NCI-H345 treated with DMSO at 0.1 percent for 48 hours (cell line): ENCODE data around the gene UBE4A.

Experiments
- DNase-seq: peaks from one replicate; lab custom pipeline; 2025; ENCODE audit not compliant: unreplicated experiment; lab: John Stamatoyannopoulos, UW

The UBE4A gene

DNA sequence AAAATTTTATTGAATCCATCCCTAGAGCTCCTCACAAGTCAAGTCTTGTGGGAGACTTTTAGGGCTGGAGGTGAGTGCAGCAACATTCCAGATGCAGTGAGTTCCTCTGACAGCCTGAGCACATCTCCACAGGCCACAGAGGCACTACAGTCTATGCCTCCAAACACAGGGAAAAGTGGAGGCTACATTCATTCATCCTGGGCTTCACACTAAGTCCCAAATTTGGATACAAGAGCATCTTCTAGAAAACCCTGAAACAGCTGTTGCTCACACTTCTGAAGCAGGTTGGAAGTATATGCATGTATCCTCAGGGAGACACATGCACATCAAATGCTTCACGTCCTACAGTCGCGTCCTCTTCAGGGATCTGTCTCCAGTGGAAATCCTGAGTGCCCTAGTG lies 18.1 kb upstream of the UBE4A start:
- DNase-seq, result no peak

GRCh38 chr11:118341815-118342489 lies 17.4 kb upstream of the UBE4A start:
- DNase-seq, result no peak

- no peak for DNase-seq
Measured at GRCh38 chr11:118342503-118343161, 16.8 kb upstream of the UBE4A start, which contains the start of gene CD3D. TSS of gene CD3D (minus strand) at chr11:118342705. CDS start at chr11:118342607, 98 bp downstream.

- DNase-seq, result no peak
Measured at GRCh38 chr11:118343248-118343647, 16.2 kb upstream of the UBE4A start.

- DNase-seq, result no peak
Measured at GRCh38 chr11:118343981-118344515, 15.4 kb upstream of the UBE4A start, which contains the start of gene CD3G. TSS of gene CD3G (plus strand) at chr11:118344344. CDS start at chr11:118344424, 80 bp downstream.

DNA sequence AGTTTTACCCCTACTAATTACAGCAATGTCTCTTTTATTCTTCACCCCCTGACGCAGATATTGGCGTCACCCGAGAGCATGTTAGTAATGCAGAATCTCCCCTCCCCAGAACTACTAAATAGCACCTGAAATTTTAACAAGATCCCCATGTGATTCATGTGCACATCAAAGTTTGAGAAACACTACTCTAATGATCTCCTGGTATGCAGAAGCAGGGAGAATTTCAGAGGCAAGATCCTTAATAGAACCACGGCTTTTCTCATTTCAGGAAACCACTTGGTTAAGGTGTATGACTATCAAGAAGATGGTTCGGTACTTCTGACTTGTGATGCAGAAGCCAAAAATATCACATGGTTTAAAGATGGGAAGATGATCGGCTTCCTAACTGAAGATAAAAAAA lies 9.9 kb upstream of the UBE4A start:
- no peak for DNase-seq

- DNase-seq, result no peak
Measured at GRCh38 chr11:118353084-118353710, 6.2 kb upstream of the UBE4A start.

- no peak for DNase-seq
Measured at GRCh38 chr11:118358071-118358470, 1.3 kb upstream of the UBE4A start.

DNA sequence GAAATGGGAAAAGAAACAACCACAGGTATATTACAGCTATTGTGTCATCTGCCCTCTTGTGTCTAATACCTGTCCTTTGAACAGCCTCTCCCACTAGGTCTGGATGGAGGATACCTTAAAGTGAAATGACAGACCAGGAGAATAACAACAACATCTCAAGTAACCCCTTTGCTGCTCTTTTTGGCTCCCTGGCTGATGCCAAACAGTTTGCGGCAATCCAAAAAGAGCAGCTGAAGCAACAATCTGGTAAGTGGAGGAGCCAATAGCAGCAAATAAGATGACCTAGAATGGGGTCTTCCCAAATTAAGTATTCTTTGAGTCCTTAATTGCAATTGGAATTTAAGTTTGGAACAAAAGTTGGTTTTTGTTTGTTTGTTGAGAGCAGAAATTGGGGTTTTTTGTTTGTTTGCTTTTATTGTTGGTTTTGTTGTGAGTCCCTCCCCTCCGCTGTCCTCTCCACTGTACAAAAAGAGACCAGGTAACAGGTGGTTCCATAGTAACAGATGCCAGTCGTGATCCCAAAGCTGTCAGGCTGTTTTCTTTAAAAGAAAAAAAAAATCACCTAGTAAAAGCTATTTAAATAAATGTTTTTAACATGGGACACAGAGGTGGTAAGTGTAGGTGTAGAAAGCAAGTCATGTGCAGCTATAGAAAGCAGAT lies 5.7 kb downstream of the UBE4A start:
- no peak for DNase-seq

DNA sequence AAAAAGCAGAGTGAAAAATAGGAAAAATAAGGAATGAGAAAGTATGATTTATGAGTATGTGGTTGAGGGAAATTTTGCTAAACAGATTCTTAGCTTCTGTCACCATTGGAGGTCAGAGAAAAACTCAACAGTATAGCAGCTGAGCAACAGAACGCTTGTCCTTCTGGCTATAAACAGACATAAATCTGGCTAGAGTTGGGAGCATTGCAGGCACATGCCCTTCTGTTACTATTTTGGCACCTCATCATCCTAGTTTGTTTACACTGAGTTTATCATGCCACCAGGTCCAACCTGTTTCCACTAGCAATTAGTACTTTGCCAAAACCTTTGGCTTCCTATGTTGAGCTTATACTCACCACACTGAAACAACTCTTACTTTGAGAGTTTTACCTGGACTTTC lies 6.9 kb downstream of the UBE4A start:
- DNase-seq, result no peak

DNA sequence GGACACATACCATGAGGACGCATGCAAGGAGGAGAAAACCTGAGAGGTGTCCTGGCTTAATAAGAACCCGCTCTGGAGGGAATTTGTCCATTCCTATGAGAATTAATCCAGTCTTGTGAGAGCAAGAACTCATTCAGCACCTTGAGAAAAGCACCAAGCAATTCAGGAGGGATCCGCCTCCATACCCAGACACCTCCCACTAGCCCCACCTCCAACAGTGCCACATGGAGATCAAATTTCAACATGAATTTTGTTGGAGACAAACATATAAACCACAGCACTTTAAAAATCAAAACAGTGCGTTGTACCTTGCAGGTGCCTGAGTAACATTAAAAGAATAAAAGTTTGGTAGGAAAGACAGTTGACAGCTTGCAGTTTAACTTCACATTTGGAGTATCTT lies 11.4 kb downstream of the UBE4A start:
- DNase-seq, result no peak

DNA sequence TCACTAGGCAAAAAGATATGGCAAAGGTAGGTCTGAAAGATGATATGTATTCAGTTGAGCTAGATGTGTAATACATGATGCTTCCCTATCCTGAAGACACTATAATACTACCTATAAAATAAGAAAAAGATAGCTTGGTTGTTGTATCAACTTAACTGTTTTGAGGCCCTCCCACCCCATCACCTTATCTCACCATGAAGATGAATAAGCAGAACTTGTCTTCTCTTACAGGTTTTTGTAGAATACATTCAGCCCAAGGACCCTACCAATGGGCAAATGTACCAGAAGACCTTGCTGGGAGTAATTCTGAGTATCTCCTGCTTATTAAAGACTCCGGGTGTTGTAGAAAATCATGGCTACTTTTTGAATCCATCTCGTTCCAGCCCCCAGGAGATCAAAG lies 13.9 kb downstream of the UBE4A start:
- no peak for DNase-seq

- DNase-seq, result no peak
Measured at GRCh38 chr11:118373871-118374270, 14.5 kb downstream of the UBE4A start.

GRCh38 chr11:118374729-118375128 lies 15.3 kb downstream of the UBE4A start:
- no peak for DNase-seq

- no peak for DNase-seq
Measured at GRCh38 chr11:118375978-118376377, 16.6 kb downstream of the UBE4A start.

DNA sequence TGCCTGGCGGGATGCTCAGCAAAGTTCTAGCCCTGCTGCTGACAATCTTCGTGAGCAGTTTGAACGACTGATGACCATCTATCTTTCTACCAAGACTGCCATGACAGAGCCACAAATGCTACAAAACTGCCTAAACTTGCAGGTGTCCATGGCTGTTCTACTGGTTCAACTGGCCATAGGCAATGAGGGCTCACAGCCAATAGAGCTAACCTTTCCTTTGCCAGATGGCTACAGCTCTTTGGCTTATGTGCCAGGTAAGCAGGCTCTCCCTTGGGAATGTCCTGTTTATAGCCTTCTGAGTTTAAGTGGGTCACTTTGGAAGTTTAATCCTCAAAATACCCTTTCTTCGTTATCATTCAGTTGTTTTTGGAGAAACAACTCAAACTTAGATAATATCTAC lies 20.1 kb downstream of the UBE4A start:
- DNase-seq, result no peak

DNA sequence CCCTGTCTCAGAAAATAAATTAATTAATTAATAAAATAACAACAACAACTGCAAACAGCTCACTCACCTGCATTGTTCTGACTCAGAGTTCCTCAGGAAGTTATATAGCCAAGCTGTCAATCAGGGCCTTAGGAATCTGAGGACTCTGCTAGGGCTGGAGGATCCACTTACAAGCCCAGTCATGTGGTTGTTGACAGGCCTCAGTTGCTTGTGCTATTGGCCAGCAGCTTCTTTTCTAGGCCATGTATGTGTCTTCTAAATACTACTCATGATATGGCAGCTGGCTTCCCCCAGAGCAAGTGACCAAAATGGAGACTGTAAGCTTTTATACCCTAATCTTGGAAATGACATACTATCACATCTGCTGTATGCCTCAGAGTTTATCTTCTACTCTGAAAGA lies 21.2 kb downstream of the UBE4A start:
- DNase-seq, result no peak

GRCh38 chr11:118382954-118383353 lies 23.6 kb downstream of the UBE4A start:
- no peak for DNase-seq

DNA sequence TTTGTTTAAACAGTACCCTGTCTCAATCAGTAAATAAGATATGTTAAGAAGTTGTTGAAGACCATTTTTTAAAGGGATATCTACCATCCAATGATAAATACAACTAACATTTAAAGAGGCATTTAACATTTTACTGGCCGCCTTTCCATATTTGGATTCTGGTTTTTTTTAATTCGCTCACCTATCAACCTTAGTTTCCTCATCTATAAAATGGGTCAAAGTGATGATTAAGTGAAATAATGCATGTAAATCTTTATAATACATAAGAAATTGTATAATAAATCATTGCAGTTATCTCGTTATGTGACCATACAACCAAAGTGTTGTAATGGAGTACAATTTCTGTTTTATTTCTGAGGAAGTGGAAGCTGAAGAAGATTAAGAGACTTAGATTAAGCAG lies 24.3 kb downstream of the UBE4A start:
- DNase-seq, result no peak

DNA sequence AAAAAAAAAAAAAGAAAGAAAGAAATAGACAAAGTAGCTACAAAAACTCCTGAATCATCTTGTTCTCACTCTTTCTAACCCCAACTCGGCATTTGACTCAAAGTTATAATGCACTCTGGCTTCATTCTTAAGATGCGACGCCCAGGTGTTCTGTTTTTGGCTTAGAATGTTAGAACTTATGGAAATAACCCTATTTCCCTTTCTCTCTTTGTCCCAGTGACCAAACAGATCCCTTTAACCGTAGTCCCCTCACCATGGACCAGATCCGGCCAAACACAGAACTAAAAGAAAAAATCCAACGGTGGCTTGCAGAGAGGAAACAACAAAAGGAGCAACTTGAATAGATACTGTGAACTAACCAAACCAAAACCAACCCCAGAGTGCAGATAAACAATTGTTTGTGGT lies 36.7 kb downstream of the UBE4A start:
- DNase-seq, result no peak

GRCh38 chr11:118397448-118397847 lies 38.0 kb downstream of the UBE4A start:
- no peak for DNase-seq
